Measurements from ENCODE around the gene TRAF3IP1.
"Not testable (repeated sequence)": the region's sequence is repeated elsewhere in the genome, so short reads cannot be mapped to it uniquely, and the experiment has no call there.

The TRAF3IP1 gene

DNA sequence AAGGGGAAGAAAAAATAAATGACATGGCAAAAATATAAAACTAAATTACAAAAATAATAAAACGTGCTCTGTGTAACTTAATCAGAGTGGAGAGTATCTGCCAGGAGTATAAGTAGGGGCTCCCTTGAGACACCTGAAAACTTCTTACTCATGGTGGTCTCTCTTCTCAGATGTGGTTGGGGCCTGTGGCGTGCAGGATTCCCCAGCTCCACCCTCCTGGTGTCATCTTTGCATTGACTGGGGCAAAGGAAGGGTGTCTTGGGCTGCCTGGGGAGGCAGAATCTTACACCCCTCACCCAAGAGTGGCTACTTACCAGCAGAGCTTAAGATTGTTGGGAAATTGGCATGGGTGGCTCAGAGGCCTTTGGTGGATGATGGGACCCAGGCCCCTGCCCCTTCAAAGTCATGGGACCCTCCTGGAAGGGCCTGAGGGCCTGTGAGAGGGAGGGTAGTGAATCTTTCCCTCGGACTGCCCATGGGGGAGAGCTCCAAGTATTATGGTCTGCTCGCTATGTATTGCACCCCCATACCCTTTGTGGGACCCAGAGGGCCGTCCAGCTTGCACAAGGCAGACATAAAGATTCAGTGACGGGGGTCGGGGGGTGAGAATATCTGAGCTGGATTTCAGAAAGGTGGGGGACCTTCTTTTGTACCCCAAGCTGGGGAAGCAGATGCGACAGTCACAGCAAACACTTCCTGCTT, 6.9 kb upstream of the TRAF3IP1 start:
- DNase-seq = no peak

DNA sequence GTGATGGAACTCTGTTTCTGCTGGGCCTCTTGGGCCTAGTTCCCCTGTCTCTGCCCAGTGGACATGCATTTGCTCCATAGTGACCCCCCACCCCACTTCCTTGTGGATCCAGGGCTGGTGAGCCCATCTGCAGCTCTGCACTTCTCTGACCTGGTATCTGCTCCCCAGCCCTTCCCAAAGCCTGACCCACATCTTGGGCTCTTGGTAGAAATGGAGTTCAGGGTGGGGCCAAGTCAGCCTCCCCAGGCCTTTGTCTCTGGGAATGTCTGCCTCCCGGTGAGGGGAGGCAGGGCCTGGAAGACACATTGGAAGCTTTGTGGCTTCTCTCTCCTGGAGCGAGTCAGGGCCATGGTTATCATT, 6.3 kb upstream of the TRAF3IP1 start:
- DNase-seq = no peak

DNA sequence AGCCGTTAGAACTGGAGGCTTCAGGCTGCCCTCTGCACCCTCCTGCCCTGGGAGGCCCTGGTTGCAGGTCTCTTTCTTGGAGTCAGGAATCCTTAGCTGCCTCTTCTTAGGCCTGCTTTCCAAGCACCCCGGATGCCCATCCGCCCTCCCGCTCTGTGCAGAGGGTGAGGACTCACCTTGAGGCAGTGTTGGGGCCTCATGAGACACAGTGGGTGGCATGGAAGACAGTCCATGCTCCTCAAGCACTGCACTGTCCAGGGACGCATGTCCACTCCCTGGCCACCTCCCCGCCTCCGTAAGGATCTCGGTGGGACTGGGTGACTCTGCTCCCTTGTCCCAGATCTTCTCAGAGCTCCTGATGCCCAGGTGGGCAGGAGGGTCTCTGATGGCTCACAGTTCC, 5.7 kb upstream of the TRAF3IP1 start:
- DNase-seq = no peak

DNA sequence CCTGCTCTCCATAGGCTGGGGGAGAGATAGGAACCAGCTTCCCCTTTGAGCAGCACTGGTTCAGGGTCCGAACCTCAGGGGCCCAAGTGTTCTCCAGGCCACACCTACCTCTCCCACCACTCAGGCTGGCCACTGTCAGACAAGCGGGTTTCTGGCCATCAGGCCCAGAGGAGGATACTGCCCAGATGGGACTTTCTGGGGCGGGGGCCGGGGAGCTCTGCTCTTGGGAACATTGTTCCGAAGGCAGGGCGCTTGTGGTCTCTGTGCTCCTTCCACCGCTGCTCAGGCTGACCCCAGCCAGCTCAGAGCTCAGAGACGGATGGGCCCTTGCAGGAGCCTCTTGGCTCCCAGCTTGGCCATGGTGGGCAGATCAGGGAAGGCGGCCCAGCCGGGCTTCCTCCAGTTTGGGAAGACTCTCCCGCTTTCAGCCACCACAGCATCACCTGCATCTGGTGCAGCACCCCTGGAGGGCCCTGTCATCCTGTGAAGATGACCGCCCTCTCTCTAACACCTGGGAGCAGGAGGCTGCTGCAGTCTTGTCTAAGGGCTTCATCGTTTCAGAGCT, 5.2 kb upstream of the TRAF3IP1 start:
- no peak for DNase-seq

DNA sequence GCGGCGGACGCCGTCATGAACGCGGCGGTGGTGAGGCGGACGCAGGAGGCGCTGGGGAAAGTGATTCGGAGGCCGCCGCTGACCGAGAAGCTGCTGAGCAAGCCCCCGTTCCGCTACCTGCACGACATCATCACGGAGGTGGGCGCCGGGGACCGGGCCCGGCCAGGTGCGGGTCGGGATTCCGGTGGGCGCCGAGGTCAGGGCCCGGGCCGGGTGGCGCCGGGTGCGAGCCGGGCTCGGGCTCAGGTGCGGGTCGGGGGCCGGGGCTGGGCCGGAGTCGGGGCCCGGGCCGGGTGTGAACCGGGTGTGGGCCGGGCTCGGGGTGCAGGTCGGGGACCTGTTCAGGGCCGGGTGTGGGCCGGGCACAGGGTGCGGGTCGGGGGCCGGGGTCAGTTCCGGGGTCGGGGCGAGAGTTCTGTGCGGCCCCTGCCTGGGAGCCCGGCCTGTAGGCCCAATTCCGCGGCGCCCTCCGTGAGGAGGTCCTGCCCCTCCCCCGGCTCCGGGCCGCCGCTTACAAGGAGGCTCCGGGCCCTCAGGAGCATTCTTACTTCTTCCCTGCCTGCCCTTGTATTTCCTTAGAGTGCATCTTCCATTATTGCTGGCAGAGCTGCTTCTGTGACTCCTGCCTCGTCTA, 447 bp downstream of the TRAF3IP1 start:
- DNase-seq = no peak

DNA sequence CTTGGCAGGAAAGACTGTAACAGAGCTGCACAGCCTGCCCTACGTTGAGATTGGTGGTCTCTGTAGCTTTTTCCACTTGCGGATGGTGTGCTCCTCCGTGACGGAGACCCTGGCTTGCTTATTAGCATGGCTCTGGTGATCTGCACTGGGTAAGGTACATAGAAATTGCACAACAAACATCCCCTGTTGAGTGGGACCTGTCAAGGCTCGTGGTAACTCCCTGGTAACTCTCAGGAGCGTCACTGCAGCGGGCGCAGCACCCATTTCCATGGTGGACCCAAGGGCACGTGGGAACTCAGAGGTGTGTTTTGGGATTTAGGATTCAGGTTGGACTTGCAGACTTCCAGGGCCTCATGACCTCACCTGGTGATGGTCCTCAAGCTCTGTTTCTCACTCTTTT, 1.1 kb downstream of the TRAF3IP1 start:
- DNase-seq = no peak

DNA sequence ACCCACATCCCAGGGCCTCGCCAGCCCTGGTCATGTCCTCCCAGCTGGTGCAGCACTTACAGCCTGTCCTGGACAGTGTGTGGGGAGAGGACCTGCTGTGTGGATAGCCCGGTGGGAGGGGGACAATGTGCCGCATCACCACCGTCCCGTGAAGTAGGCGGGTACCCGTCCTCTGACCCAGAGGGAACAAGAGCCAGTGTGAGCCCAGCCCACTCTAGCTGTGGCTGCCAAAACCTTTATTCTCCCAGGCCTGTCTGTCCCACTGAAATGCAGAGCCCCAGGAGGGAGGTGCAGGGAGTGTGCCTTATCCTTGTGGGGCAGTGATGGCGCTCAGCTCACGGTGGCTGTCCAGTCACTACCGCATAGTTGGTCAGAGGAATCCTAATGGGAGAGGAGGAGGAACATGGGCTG, 1.7 kb downstream of the TRAF3IP1 start:
- no peak for DNase-seq

DNA sequence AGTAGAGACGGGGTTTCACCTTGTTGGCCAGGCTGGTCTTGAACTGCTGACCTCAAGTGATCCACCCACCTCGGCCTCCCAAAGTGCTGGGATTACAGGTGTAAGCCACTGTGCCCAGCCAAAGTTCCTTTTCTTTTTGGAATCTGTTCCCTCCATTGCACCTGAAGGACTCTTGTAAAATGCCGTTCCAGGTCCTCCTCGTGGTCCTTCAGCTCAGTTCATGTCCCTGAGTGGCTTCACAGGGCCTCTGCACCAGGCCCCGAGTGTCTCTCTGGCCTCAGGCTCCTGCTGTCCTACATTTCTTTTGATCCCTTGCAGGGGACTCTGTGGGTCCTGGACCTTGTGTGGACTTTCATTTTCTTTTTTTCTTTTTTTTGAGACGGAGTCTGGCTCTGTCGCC, 3.9 kb downstream of the TRAF3IP1 start:
- not testable (repeated sequence) for DNase-seq

DNA sequence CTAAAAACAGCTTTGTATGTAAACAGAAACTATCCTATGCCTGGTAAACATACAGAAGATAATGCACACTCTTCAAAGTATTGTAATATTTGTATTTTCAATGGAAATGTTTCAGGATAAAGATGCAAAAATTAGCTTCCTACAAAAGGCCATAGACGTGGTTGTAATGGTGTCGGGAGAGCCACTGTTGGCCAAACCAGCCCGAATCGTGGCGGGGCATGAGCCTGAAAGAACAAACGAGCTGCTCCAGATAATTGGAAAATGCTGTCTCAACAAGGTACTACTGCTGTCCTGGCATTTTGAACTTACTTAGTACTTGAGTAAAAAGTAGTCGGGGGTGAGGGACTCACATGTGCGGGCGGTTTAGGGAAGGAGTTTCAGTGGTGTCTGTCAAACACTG, 5.4 kb downstream of the TRAF3IP1 start:
- DNase-seq = no peak

DNA sequence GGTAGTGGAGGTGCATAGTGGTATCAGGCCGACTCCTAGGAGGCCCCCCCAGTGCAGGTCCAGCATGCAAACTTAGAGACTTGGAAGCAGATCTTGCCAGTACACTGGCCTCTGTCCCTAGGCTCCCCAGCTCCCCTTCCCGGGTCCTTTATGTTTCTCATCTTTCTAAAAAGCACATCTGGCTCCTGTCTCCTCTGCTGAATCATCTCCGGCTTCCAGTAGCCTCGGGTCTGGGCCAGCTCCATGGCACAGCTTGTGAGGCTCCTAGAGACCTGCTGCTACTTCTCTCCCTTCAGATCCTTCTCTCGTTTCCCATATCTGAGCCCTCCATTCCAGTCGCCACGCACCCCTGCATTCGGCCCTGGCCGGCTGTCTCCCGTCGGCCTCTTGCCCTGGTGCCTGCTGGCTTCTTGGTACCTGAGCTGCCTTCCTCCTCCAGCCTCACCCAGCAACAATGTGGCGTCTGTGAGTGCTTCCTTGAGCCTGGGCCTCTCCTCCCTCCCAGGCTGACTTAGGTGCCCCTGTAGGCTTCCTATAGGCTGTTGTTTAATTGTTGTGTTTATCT, 6.6 kb downstream of the TRAF3IP1 start:
- DNase-seq = no peak

DNA sequence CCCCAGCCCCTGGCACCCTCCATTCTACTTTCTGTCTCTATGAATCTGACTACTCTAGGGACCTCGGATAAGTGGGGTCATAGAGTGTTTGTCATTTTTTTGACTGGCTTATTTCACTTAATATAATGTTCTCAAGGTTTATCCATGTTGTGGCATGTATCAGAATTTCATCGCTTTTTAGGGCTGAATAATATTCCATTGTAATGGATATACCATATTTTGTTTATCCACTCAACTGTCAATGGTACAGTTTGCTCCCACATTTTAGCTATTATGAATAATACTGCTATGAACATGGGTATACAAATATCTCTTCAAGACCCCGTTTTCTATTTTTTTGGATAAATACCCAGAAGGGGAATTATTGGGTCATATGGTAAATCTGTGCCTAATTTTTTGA, 7.4 kb downstream of the TRAF3IP1 start:
- DNase-seq = no peak

DNA sequence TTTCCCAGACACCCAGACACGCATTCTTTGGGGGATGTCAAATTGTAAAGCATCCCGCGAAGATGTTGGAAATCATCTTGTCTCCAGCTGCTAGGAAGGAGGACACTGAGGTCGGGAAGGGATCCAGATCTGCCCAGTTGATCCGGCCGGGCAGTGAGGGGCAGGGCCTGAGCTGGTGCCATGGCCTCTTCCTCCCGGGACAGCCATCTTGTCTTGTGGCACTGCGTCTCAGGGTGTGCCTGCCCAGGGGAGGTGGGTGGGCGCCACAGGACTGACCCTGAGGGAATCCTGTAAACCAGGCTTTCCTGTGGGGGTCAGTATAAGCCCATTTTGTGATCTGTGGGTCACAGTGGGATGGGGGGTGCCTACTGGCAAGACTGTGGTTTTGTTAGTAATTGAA, 10.1 kb downstream of the TRAF3IP1 start:
- no peak for DNase-seq

DNA sequence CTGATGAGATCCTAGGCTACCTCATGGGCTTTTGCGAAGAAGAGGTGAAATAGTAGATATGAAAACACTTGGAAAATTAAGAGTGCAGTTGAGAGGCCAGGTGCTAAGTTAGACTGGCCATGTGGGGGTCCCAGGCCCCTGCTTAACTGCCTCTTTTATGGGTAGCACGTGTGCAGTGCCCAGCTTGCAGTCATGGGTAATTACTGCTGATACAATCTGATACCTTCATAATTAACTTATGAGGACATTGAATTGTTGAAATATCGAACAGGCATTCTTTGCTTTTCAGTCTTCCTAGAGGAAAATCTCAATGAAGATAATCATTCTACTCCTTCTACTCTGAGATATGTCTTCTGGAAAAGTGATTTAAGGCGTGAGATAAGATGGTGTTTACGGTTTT, 11.6 kb downstream of the TRAF3IP1 start:
- DNase-seq = no peak

DNA sequence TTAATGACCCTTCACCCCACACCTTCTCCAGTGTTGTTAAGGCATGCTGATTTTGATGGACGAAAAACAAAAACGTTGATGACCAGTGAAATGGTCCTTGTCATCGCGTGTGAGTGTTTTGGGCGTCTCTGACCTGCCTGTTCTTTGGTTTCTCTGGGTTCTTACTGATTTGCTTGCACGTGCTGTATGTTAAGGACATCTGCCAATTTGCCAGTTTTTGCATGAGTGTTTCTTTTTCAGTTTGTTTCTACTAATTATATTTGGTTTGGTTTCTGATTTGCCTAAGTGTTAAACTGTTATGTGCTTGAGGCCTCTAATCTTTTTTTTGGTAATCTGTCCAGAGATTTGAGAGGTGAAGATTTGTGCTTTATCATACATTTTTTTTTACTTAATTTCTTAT, 14.6 kb downstream of the TRAF3IP1 start:
- no peak for DNase-seq

DNA sequence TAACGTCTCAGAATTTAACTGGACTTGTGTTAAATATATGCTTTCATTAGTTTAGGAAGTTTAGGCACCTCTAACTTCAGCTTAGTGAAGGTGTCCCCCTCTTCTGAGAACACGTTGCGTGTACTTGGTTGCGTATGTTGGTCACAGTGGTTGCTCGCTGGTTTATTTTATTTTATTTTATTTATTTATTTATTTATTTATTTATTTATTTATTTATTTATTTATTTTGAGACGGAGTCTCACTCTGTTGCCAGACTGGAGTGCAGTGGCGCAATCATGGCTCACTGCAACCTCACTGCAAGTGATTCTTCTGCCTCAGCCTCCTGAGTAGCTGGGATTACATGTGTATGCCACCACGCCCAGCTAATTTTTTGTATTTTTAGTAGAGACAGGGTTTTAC, 15.3 kb downstream of the TRAF3IP1 start:
- DNase-seq = not testable (repeated sequence)

DNA sequence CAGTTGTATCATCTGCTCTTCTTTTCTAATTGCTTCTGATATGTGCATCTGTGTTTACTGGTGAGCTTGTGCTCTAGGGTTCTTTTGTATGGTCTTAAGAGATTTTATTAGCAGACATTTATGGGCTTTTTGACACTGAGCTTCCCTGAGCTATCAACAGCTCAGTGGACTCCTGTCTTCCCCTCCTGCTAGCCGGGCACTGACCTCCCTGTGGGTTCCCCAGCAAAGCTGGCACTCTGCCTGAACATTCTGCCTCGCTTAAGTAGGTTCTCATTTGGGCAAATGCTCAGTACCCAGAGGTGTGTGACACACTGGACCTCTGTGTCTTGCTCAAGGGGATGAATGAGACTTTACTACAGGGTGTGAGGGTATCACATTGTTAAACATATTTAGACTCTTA, 15.8 kb downstream of the TRAF3IP1 start:
- DNase-seq = no peak

DNA sequence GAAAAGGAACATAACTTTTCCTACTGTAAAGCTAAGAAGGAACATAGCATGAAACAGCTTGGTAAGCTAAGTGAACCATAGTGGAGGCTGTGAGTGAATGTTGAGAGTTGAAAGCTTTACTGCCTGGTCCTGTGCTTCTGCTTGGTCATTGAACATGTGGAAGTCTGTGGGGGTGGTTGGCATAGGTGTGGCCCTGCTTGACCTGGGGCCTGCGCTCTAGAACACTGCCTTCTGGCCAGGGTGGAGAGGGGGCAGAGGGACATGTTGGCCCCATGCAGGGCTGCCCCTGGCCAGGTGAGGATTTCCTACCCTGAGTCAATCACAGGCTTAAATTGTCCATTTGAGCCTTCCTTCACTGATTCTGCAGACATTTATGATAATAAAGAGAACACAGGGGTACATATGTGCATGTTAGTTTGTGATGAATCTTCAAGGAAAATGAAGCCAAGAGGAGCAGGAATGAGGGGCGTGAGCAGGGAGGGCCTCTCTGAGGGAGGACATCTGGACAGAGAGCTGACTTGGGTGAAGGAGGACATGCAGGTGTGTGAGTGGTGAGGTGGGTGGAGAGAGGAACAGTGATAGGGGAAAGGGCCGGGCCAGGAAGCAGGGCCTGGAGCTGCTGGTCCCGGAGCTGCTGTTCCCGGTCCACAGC, 16.6 kb downstream of the TRAF3IP1 start:
- no peak for DNase-seq

DNA sequence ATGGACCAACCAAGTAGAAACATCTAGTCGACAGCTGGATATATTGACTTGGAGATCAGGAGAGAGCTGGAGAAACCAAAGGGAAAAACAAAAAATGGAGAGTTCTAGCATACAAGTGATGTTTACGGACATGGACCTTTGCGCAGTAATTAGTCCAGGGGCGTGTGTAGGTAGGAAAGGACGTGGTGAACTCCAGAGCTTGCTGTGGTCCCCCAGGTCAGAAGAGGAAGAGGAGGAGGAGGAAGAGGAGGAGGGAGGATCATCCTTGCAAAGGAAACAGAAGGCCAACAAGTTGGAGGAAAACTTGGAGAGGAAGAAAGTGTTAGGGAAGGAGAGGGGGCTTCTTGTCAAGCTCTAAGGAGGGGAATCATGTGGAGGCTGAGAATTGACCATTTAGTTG, 17.5 kb downstream of the TRAF3IP1 start:
- no peak for DNase-seq

DNA sequence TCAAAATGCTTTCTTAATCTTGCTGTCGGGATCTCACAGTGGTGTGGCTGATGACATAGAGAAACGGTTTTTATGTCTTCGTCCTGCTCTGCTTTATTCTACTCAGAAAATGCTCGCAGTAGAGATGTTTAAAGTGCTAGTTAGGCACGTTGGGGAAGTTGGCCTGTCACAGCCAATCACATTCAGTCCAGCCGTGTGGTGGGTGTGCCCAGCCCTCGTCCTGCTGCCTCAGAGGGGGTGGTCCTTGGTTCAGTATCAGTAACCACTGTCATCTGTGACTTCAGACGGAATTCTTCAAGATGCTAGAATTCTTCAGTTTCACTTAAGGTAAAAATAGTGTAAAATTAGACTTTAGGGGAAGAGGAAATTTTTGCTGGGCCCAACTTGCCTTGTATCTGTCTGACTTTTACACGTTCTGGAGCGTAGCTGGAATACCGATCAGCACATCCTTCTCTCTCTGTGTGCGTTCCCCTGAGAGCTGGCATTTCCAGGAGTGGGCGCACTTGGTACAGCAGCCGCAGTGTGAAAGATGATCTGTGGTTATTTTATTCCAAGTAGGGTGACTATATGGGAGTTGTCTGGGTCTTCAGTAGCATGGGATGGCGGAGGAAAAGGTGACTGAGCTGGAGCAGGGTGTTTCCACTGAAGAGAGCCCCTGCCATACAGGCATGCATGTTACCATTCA, 18.5 kb downstream of the TRAF3IP1 start:
- DNase-seq = no peak

DNA sequence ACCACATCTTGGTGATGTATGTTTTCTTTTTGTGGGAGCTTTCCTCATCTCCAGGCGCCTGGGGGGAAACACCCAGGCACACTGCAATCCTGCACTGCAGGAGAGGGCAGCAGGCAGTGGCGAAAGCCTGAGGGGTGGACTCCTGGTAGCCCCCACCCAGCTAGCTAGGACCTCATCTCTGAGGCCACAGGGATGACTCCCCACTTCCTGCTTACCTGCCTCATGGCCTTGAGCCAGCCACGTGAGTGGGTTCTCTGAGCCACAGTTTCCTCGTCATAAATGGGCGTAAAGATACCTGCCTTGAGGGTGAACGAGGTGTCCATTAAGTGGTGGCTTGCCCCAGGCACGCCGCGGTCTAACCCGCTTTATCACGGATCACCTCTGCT, 19.1 kb downstream of the TRAF3IP1 start:
- DNase-seq = no peak

DNA sequence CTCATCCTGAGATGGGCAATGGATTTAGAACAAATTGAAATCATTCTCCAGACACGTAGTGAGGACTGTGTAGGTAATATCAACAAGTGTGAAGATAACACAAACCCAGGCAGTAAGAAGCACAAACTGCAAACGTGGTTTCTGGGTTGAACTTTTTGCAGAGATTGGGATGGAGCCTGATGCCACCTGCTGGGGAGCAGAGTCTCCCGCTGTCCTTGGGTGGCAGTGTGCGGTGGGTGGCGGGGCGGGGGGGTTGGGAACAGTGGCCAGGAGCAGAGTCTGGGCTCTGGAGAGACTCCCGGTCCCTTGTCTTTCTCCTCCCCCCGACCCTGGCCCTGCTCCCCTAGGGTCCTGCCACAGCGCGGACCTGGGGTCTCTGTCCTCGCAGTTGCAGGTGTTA, 19.5 kb downstream of the TRAF3IP1 start:
- no peak for DNase-seq

DNA sequence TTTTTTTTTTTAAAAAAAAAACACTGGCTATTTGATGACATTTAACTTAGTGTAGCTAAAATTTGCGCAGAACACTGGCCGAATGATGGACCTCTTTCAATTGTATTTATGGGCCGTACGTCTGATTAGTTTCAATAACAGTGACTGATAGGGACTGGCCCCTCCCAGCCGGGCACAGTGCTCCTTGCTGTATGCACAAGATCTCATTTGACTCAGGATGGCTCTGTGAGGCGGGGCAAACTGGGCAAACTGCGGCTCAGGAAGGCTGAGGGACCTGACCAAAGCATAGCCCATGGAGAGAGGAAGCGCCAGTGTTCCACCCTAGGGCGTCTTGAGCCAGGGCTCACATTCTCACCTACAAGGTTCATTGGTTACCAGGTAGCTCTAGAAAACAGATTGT, 21.2 kb downstream of the TRAF3IP1 start:
- no peak for DNase-seq

DNA sequence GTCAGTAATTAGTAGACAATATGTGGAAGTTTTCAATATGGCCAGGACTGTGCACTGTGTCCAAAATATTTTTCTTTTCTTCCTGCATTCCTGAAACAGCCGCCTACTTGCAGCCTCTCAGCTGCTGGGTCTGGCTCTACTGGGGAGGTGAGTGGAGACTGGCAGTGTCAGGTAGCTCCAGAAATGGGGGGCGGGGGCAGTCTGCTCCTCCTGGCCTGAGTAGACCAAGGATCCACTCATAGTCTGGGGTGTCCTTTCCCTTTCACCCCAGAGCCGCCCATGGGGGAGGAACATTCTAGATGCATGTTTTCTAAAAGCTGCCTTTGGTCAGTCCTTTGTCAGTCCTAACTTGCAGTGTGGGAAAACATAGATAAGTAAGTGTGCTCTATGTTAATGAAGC, 23.7 kb downstream of the TRAF3IP1 start:
- DNase-seq = no peak

Data from NCI-H2227 treated with DMSO at 0.1 percent for 48 hours (cell line).